MM.1S (cell line): ENCODE results near the gene GCC1.
"Not testable (repeated sequence)": the region's sequence is repeated elsewhere in the genome, so short reads cannot be mapped to it uniquely, and the experiment has no call there.

Source experiments
- DNase-seq: peaks from one replicate; pipeline ENCODE4 v3.0.0-alpha.2; 2015
- H2AFZ ChIP-seq: fragments of 300-600 bp; sonication (generic); 2 replicates; pipeline ENCODE4 v1.6.0; 2016; ENCODE audit warnings: antibody characterized with exemption, low read length
- H3F3A ChIP-seq: fragments of 300-600 bp; sonication (generic); 2 replicates; pipeline ENCODE4 v1.6.1; 2016; ENCODE audit warnings: mild to moderate bottlenecking, antibody characterized with exemption, low read length, moderate library complexity, mixed read lengths; ENCODE audit not compliant: insufficient read depth
- H3K27ac ChIP-seq: fragments of 300-600 bp; sonication (generic); 2 replicates; pipeline ENCODE4 v1.5.1; 2016; ENCODE audit warnings: mild to moderate bottlenecking, low read length
- H3K27me3 ChIP-seq: fragments of 300-600 bp; sonication (generic); replicated peaks from 2 replicates; pipeline ENCODE4 v1.6.0; 2016; ENCODE audit warnings: low read length; ENCODE audit not compliant: insufficient read depth
- H3K36me3 ChIP-seq: fragments of 300-600 bp; sonication (generic); replicated peaks from 2 replicates; pipeline ENCODE4 v1.6.1; 2016; ENCODE audit warnings: mild to moderate bottlenecking, low read length, mixed read lengths; ENCODE audit not compliant: insufficient read depth
- H3K4me1 ChIP-seq: fragments of 300-600 bp; sonication (generic); 2 replicates; pipeline ENCODE4 v1.6.1; 2016; ENCODE audit warnings: low read length, mixed read lengths
- H3K4me2 ChIP-seq: fragments of 300-600 bp; sonication (generic); 2 replicates; pipeline ENCODE4 v1.6.0; 2016; ENCODE audit warnings: low read depth, low read length
- H3K4me3 ChIP-seq: fragments of 300-600 bp; sonication (generic); 2 replicates; pipeline ENCODE4 v1.5.1; 2016; ENCODE audit warnings: low read length, mixed read lengths
- H3K79me2 ChIP-seq: fragments of 300-600 bp; sonication (generic); 2 replicates; pipeline ENCODE4 v1.6.1; 2016; ENCODE audit warnings: mixed run types, low read length, mixed read lengths
- H3K9ac ChIP-seq: fragments of 300-600 bp; sonication (generic); 2 replicates; pipeline ENCODE4 v1.6.1; 2016; ENCODE audit warnings: low read length, mixed read lengths
- H3K9me2 ChIP-seq: fragments of 300-600 bp; sonication (generic); replicated peaks from 2 replicates; pipeline ENCODE4 v1.6.1; 2016; ENCODE audit warnings: mild to moderate bottlenecking, low read length, mixed read lengths; ENCODE audit not compliant: insufficient read depth
- H3K9me3 ChIP-seq: fragments of 300-600 bp; sonication (generic); replicated peaks from 2 replicates; pipeline ENCODE4 v1.6.1; 2016; ENCODE audit warnings: mild to moderate bottlenecking, low read length, mixed read lengths; ENCODE audit not compliant: insufficient read depth
- H4K20me1 ChIP-seq: fragments of 300-600 bp; sonication (generic); 2 replicates; pipeline ENCODE4 v1.6.1; 2016; ENCODE audit warnings: mild to moderate bottlenecking, low read length, moderate library complexity, mixed read lengths; ENCODE audit not compliant: insufficient read depth
- EZH2 ChIP-seq: fragments of 300-600 bp; sonication (generic); optimal IDR thresholded peaks from 2 replicates; pipeline ENCODE3; 2017; ENCODE audit warnings: low read depth, mild to moderate bottlenecking, antibody characterized with exemption, low read length, mixed read lengths
- EZH2phosphoT487 ChIP-seq: fragments of 300-600 bp; sonication (generic); IDR thresholded peaks from 2 replicates; pipeline ENCODE4 v1.6.1; 2018; ENCODE audit warnings: antibody characterized with exemption, low read length
- TF ChIP-seq, protein P1 (sequence below): fragments of 300-600 bp; sonication (generic); IDR thresholded peaks from 2 replicates; pipeline ENCODE4 v1.5.1; 2016; ENCODE audit warnings: antibody characterized with exemption, low read length, mixed read lengths

Gene GCC1

DNA sequence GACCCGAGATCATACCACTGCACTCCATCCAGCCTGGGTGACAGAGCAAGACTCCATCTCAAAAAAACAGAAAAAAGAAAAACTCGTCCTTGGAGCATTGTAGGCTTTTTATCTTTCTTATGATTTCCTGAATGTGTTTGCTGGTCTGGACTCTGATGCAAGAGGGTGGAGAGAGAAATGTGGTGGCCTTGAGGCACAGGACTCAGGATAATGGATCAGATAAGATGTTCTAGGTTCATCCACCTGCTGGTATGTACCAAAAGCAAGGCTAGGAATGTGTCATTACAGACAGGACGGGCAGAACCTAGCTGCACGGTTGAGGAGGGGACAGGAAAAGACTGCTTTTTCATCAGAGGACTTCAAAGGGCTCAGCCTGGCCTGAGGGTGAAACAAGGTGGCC, 33.5 kb downstream of the GCC1 start:
- H3K4me3 ChIP-seq, result no peak overlapping the region
- no peak overlapping the region for H3K4me2 ChIP-seq
- TF ChIP-seq, protein P1, sequence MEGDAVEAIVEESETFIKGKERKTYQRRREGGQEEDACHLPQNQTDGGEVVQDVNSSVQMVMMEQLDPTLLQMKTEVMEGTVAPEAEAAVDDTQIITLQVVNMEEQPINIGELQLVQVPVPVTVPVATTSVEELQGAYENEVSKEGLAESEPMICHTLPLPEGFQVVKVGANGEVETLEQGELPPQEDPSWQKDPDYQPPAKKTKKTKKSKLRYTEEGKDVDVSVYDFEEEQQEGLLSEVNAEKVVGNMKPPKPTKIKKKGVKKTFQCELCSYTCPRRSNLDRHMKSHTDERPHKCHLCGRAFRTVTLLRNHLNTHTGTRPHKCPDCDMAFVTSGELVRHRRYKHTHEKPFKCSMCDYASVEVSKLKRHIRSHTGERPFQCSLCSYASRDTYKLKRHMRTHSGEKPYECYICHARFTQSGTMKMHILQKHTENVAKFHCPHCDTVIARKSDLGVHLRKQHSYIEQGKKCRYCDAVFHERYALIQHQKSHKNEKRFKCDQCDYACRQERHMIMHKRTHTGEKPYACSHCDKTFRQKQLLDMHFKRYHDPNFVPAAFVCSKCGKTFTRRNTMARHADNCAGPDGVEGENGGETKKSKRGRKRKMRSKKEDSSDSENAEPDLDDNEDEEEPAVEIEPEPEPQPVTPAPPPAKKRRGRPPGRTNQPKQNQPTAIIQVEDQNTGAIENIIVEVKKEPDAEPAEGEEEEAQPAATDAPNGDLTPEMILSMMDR, result no peak
- TF ChIP-seq EZH2 (no peak), EZH2phosphoT487 (no peak)
- DNase-seq, result no peak
- no peaks in the 10 kb centered on the region for H3K4me1 ChIP-seq
- no peaks in the 10 kb centered on the region for H3K9me3 ChIP-seq
- H3K79me2 ChIP-seq, result no peaks in the 10 kb centered on the region
- no peak overlapping the region for H3K27ac ChIP-seq
- no peak overlapping the region for H2AFZ ChIP-seq
- H3K27me3 ChIP-seq, result no peaks in the 10 kb centered on the region
- no peaks in the 10 kb centered on the region for H3F3A ChIP-seq
- H3K9ac ChIP-seq, result no peak overlapping the region
- H4K20me1 ChIP-seq, result no peaks in the 10 kb centered on the region
- H3K9me2 ChIP-seq, result no peaks in the 10 kb centered on the region
- no peaks in the 10 kb centered on the region for H3K36me3 ChIP-seq

GRCh38 chr7:127550247-127550646, 35.1 kb downstream of the GCC1 start:
- no peak for TF ChIP-seq EZH2
- TF ChIP-seq, protein P1, result peak; percentile 29
- Histone ChIP-seq H4K20me1 (no peaks in the 10 kb centered on the region), H3K9me2 (no peaks in the 10 kb centered on the region), H3K9me3 (no peaks in the 10 kb centered on the region), H3K4me3 (no peak overlapping the region), H3K4me1 (no peaks in the 10 kb centered on the region), H3K79me2 (no peaks in the 10 kb centered on the region), H3F3A (no peaks in the 10 kb centered on the region), H3K4me2 (no peak overlapping the region), H3K36me3 (no peaks in the 10 kb centered on the region), H3K9ac (no peak overlapping the region), H2AFZ (no peak overlapping the region), H3K27ac (no peak overlapping the region), H3K27me3 (no peaks in the 10 kb centered on the region)
- no peak for DNase-seq

DNA sequence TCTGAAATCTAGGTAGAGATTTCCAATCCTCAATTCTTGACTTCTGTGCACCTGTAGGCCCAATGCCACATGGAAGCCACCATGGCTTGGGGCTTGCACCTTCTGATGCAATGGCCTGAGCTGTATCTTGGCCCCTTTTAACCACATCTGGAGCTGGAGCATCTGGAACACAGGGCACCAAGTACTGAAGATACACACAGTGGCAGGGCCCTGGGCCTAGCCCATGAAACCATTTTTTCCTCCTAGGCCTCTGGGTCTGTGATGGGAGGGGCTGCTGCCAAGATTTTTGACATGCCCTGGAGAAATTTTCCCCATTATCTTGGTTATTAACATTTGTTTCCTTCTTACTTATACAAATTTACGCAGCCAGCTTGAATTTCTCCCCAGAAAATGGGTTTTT, 39.1 kb downstream of the GCC1 start:
- Histone ChIP-seq H4K20me1 (no peaks in the 10 kb centered on the region), H3F3A (no peaks in the 10 kb centered on the region), H3K9me2 (no peaks in the 10 kb centered on the region), H2AFZ (no peak overlapping the region), H3K79me2 (no peaks in the 10 kb centered on the region), H3K9ac (no peak overlapping the region), H3K4me2 (no peak overlapping the region), H3K27me3 (no peaks in the 10 kb centered on the region), H3K4me1 (no peaks in the 10 kb centered on the region), H3K36me3 (no peaks in the 10 kb centered on the region), H3K4me3 (no peak overlapping the region), H3K9me3 (no peaks in the 10 kb centered on the region), H3K27ac (no peak overlapping the region)
- DNase-seq, result no peak
- no peak for TF ChIP-seq EZH2
- no peak for TF ChIP-seq EZH2phosphoT487
- TF ChIP-seq, protein P1, result no peak

DNA sequence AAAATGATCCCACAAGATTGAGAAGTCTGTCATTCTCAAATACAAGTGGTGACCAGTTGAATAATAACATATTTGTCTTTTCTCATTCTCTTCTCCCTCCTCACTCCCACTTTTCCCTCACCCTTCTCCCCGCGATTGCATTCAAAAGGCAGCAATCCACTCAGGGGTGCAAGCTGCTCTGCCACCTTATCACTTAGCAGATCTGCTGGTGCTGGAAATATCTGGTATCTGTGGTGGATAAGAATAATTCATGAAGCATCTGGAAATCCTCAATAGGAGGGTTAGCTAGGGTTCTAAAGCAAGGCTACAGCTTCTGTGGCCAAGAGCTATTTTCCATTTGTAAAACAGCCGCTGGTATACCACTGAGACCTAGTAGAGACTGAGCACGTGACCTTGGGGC, 43.8 kb downstream of the GCC1 start:
- no peaks in the 10 kb centered on the region for H3K9me2 ChIP-seq
- H3K79me2 ChIP-seq, result no peaks in the 10 kb centered on the region
- no peak overlapping the region for H3K9ac ChIP-seq
- H2AFZ ChIP-seq, result no peak overlapping the region
- H3K4me3 ChIP-seq, result no peak overlapping the region
- H3K27ac ChIP-seq, result no peak overlapping the region
- TF ChIP-seq EZH2, result no peak
- TF ChIP-seq, protein P1, result no peak
- no peak for TF ChIP-seq EZH2phosphoT487
- no peak for DNase-seq
- no peaks in the 10 kb centered on the region for H3K27me3 ChIP-seq
- no peaks in the 10 kb centered on the region for H4K20me1 ChIP-seq
- H3K36me3 ChIP-seq, result no peaks in the 10 kb centered on the region
- no peaks in the 10 kb centered on the region for H3K9me3 ChIP-seq
- H3K4me2 ChIP-seq, result no peak overlapping the region
- no peaks in the 10 kb centered on the region for H3F3A ChIP-seq
- no peaks in the 10 kb centered on the region for H3K4me1 ChIP-seq

DNA sequence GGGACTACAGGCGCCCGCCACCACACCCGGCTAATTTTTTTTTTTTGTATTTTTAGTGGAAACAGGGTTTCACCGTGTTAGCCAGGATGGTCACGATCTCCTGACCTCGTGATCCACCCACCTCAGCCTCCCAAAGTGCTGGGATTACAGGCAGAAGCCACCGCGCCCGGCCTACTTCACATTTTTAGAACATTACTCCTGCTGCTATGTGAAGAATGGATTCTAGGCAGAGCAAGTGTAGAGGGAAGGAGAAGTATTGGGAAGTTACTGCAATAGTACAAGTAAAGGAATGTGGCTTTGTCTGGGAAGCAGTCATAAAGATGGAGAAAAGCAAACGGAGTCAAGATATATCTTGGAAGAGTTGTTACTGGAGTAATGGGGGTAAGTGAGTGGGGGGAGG, 44.9 kb downstream of the GCC1 start:
- not testable (repeated sequence) for H3K9me3 ChIP-seq, H3K4me1 ChIP-seq, H3K79me2 ChIP-seq, H4K20me1 ChIP-seq, H2AFZ ChIP-seq, H3K36me3 ChIP-seq, H3K27me3 ChIP-seq, H3F3A ChIP-seq, H3K27ac ChIP-seq, DNase-seq, H3K4me2 ChIP-seq, H3K9ac ChIP-seq, H3K4me3 ChIP-seq, H3K9me2 ChIP-seq
